Measurements from ENCODE around the gene MSH3.

The MSH3 gene

DNA sequence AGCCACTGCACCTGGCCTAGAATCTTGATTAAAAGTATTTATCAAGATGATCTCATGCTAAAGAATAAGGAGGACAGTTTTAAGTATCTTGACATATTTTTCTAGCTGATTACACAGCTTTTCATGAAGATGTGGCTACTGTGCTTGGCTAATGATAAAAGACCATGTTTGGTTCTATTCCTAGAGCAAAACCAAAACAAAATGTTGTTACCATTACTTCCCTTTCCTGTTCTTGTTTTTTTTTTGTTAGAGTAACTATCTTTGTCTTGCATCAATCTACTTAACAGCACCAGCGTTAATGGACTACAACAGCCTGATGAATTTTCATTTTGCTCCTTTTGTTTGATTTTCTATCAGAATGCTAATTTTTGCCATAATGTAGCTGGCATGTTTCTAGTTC, 86.5 kb downstream of the MSH3 start:
- no peak for TF ChIP-seq TAF1 (IDR thresholded peaks at IDR 0.05; ENCODE audit: borderline replicate concordance, low read depth, low read length)
- no peak for TF ChIP-seq POLR2AphosphoS5 (IDR thresholded peaks at IDR 0.05; ENCODE audit: low read depth, low read length)
- TF ChIP-seq POLR2A (IDR thresholded peaks at IDR 0.05; ENCODE audit: low read depth, low read length), result no peak
- FAIRE-seq (peak; percentile 50), DNase-seq (ENCODE audit: insufficient read length) (no peak)

DNA sequence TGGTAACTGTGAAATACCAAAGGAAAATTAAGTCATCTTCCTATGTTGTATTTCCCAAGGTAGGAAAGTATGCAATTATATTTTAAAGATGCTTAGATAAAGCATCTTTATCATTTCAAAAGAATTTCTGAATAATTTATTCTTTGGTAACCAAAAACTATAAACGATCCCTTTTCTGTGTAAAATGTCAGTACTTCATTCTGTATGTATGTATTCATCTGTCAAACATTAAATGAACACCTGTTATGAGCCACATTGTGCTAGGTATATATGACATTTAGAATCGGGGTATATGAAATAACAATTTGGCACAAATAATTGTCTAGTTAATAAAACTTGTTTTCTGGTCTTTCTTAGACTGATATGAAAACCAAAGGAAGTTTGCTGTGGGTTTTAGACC, 89.7 kb downstream of the MSH3 start:
- TF ChIP-seq POLR2A (IDR thresholded peaks at IDR 0.05; ENCODE audit: low read depth, low read length) (no peak), POLR2AphosphoS5 (IDR thresholded peaks at IDR 0.05; ENCODE audit: low read depth, low read length) (no peak), TAF1 (IDR thresholded peaks at IDR 0.05; ENCODE audit: borderline replicate concordance, low read depth, low read length) (no peak)
- FAIRE-seq (no peak), DNase-seq (ENCODE audit: insufficient read length) (no peak)

DNA sequence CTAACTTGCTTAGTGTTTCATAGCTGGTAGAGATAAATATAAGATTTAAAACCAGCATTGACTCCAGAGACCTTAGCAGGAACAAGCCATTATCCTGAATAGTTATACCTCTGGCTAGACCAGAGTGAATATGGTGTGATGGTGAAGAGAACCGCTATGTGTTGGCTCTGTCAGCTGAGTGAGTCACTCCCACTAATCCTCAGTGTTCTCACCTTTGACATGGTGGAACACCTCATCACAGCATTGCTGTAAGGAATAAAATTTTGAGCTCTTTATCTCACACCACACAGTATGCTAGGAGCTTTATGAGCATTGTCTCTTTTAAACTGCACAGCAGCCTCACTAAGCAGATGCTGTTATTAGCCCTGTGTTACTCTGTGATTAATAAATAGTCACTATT, 91.0 kb downstream of the MSH3 start:
- TF ChIP-seq POLR2AphosphoS5 (IDR thresholded peaks at IDR 0.05; ENCODE audit: low read depth, low read length), result no peak
- TF ChIP-seq TAF1 (IDR thresholded peaks at IDR 0.05; ENCODE audit: borderline replicate concordance, low read depth, low read length), result no peak
- no peak for TF ChIP-seq POLR2A (IDR thresholded peaks at IDR 0.05; ENCODE audit: low read depth, low read length)
- no peak for FAIRE-seq
- no peak for DNase-seq (ENCODE audit: insufficient read length)

DNA sequence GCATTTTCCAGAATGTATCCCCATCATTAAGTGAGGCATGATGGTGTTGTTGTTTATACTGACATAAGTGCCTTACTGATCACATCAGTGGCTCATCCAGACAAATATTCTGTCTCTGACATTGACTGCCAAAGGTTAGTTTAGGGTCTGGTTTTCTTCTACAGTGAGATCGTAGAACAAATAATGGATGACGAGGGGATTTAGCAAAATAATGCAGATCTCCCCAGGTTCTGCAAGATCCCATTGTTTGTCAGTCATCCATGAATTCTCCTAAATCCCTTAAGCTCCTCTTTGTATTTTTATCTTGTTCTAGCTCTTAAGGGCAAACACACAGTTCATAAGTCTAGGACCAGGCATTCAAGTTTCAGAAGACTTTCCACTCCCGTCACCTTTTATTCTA, 93.5 kb downstream of the MSH3 start:
- DNase-seq (ENCODE audit: insufficient read length) (no peak), FAIRE-seq (no peak)
- TF ChIP-seq POLR2A (IDR thresholded peaks at IDR 0.05; ENCODE audit: low read depth, low read length), result no peak

DNA sequence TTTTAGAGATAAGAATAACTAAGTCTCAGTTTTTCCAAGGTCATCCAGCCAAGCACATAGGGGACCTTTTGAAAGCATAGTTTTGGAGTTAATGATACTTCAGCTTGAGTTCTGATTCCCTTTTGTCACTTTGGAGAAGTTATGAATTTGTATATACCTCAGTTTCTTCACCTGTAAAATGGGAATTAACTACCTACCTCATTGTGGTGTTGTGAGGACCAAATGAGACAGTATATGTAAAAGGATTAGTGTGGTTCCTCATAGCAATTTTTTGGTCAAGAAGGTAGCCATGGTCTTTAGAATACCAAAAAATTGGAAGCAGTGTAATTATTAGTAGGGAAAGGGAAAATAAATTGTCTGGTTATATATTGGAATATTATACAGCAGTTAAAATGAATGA, 98.0 kb downstream of the MSH3 start:
- FAIRE-seq (no peak), DNase-seq (ENCODE audit: insufficient read length) (no peak)
- no peak for TF ChIP-seq TAF1 (IDR thresholded peaks at IDR 0.05; ENCODE audit: borderline replicate concordance, low read depth, low read length)
- TF ChIP-seq POLR2A (IDR thresholded peaks at IDR 0.05; ENCODE audit: low read depth, low read length), result no peak
- TF ChIP-seq POLR2AphosphoS5 (IDR thresholded peaks at IDR 0.05; ENCODE audit: low read depth, low read length), result no peak

DNA sequence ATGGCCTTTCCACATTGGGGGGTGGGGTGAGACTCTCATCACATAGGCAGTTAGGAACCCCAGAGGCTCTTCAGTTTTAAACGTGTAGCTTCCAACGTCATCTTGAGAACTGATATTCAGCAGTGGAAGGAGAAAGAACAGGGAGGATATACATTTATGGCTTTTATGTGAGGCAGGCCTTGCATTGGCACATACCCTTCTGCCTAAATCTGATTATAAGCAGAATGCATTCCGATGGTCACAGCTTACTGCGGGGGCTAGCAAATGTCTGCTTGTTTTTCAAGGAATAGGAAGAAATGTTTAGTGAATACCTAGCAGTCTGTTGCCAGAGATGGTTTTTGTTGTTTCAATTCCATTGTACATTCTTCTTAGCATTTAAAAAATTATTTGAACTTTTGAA, 99.3 kb downstream of the MSH3 start:
- FAIRE-seq (no peak), DNase-seq (ENCODE audit: insufficient read length) (no peak)
- TF ChIP-seq POLR2AphosphoS5 (IDR thresholded peaks at IDR 0.05; ENCODE audit: low read depth, low read length), result no peak
- TF ChIP-seq POLR2A (IDR thresholded peaks at IDR 0.05; ENCODE audit: low read depth, low read length), result no peak
- no peak for TF ChIP-seq TAF1 (IDR thresholded peaks at IDR 0.05; ENCODE audit: borderline replicate concordance, low read depth, low read length)

DNA sequence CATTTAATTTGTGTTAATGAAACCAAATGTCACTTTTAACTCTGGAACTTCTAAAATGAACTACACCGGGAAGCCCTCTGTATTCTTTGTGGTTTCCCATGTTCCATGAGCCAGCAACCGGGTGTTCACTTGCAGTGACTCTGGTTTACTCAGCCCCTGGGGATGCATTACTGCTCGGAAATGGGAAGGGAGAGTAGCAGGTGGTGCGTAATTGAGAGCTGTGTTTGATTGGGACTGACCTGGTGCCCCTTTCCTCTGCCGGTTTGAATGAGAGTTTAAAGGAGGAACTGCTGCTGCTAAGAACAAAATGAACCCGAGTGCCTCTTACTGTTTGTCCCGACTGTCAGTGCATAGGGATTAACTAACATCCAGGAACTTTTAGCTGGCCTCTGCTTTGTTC, 100.4 kb downstream of the MSH3 start:
- FAIRE-seq (peak; percentile 83), DNase-seq (ENCODE audit: insufficient read length) (no peak)
- TF ChIP-seq TAF1 (IDR thresholded peaks at IDR 0.05; ENCODE audit: borderline replicate concordance, low read depth, low read length) (no peak), POLR2A (IDR thresholded peaks at IDR 0.05; ENCODE audit: low read depth, low read length) (no peak), POLR2AphosphoS5 (IDR thresholded peaks at IDR 0.05; ENCODE audit: low read depth, low read length) (no peak)

DNA sequence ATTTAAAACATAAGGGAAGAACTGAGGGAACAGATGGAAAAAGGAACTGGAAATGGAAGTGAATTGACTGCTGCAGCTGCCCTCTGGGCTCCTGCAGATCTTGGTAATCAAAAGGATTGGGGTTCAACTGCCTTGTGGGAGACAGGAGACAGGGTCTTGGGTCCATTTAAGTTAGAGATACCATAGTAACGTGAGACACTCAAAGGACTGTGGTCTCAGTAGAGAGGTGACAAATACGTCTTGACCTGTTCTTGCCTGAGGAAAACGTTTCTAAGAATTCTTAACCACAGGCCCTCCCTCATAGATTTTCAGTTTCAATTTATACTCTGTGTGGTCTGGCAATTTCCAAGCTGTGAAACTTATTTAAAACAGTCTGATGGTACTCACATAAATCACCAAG, 101.2 kb downstream of the MSH3 start:
- no peak for DNase-seq (ENCODE audit: insufficient read length)
- FAIRE-seq, result peak; percentile 86
- no peak for TF ChIP-seq POLR2A (IDR thresholded peaks at IDR 0.05; ENCODE audit: low read depth, low read length)
- no peak for TF ChIP-seq POLR2AphosphoS5 (IDR thresholded peaks at IDR 0.05; ENCODE audit: low read depth, low read length)
- TF ChIP-seq TAF1 (IDR thresholded peaks at IDR 0.05; ENCODE audit: borderline replicate concordance, low read depth, low read length), result no peak

DNA sequence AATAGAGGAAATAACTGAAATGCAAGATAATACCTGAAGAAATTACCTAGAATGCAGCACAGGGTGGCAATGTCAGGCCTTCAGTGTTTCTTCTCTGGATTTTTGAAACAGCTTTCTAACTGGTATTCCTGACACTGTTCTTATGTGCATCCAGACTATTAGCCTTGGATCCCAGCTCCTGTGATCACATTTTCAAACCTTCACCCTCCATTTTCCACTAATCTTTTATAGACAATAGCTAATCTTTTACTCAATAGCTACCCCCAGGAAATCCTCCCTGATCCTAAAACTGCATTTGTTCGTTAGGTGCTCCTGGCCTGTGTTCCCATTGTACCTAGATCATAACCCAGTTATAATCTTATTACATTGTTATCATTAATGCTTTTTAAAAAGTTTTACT, 101.8 kb downstream of the MSH3 start:
- DNase-seq (ENCODE audit: insufficient read length) (no peak), FAIRE-seq (no peak)
- TF ChIP-seq TAF1 (IDR thresholded peaks at IDR 0.05; ENCODE audit: borderline replicate concordance, low read depth, low read length), result no peak
- TF ChIP-seq POLR2A (IDR thresholded peaks at IDR 0.05; ENCODE audit: low read depth, low read length), result no peak
- no peak for TF ChIP-seq POLR2AphosphoS5 (IDR thresholded peaks at IDR 0.05; ENCODE audit: low read depth, low read length)

DNA sequence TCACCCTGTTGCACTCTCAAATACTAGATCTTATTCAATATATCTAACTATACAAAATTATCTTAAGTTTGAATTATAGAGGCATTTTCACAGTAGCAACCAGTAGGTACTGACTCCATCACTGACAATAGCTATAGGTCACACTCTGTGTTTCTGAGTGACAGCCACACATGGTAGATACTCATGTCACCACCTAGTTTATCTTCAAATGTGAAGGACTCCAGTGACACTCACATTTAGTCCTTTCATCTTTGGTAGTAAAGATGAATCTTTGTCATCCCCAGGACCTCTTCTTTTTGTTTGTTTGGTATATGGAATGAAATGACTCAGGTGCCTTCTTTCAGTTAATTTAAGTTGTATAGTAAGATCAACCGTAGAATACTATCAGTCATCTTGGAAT, 102.8 kb downstream of the MSH3 start:
- no peak for FAIRE-seq
- TF ChIP-seq POLR2A (IDR thresholded peaks at IDR 0.05; ENCODE audit: low read depth, low read length), result no peak
- TF ChIP-seq TAF1 (IDR thresholded peaks at IDR 0.05; ENCODE audit: borderline replicate concordance, low read depth, low read length), result no peak
- no peak for DNase-seq (ENCODE audit: insufficient read length)

DNA sequence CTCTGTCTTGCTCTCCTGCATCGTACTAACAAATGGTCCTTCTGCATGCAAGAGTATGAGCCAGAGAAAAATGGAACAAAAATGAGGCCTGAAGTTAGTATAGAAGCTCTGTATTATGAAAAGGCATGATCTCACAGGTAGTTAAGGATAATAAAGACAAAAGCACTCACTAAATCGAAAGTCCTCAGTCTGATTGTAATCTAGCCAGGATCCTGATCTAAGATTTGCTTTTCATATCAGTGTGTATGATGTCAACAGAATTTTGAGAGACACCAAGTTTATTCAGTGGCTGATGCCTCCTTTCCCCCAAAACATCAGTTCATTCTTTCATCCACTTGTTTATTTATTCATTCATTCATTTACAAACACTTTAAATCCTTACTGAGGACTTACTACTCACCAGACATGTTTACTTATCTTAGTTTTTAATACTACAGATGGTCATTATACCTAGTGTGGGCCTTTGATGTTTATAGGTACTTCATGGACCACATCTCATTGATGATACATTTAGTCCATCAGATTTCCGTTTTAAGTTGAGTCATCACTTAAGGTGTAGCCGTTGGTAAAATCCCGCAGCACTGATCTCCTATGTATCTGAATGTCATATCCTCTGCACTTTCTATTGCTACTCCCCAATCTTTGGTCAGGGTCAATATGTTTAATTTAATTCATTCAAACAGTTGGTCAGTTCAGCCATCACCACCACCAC, 105.6 kb downstream of the MSH3 start:
- DNase-seq (ENCODE audit: insufficient read length) (no peak), FAIRE-seq (no peak)
- TF ChIP-seq TAF1 (IDR thresholded peaks at IDR 0.05; ENCODE audit: borderline replicate concordance, low read depth, low read length), result no peak
- no peak for TF ChIP-seq POLR2A (IDR thresholded peaks at IDR 0.05; ENCODE audit: low read depth, low read length)
- no peak for TF ChIP-seq POLR2AphosphoS5 (IDR thresholded peaks at IDR 0.05; ENCODE audit: low read depth, low read length)

DNA sequence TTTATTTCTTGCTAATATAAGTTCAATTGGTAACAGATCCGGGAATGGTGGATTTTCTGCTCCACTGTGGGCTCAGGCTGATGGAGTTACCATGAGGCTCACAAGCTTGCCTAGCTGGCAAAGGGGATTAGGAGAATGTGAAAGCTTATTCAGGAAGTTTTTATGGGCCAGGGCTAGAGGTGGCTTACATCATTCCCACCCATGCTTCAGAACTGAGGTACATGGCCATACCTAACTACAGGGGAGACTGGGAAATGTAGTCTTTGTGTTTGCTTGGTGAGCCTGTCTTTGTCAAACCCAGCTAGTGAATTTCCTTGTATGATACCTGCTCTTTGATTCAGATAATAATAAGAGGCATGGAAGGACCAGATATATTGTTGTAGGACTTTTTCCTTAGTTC, 106.2 kb downstream of the MSH3 start:
- DNase-seq (ENCODE audit: insufficient read length) (no peak), FAIRE-seq (no peak)
- TF ChIP-seq POLR2AphosphoS5 (IDR thresholded peaks at IDR 0.05; ENCODE audit: low read depth, low read length) (no peak), POLR2A (IDR thresholded peaks at IDR 0.05; ENCODE audit: low read depth, low read length) (no peak), TAF1 (IDR thresholded peaks at IDR 0.05; ENCODE audit: borderline replicate concordance, low read depth, low read length) (no peak)

DNA sequence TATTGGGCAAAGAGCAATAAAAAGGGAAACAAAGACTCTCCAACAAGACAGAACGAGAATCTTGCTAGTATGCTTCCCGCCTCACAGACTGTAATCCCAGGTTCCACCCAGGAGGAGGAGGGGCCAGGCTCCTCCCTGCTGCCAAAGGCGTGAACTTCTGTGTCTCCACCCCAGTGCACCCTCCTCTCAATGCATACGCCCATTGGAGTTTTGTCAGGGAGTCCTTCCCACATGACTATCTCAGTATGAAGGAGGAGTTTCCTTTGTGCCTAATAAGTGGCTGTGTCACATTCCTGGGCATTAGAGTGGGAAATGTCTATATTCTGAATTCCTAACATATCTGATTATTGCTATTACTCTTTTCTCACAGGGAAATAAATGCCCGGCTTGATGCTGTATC, 106.7 kb downstream of the MSH3 start:
- TF ChIP-seq TAF1 (IDR thresholded peaks at IDR 0.05; ENCODE audit: borderline replicate concordance, low read depth, low read length), result no peak
- no peak for TF ChIP-seq POLR2AphosphoS5 (IDR thresholded peaks at IDR 0.05; ENCODE audit: low read depth, low read length)
- TF ChIP-seq POLR2A (IDR thresholded peaks at IDR 0.05; ENCODE audit: low read depth, low read length), result no peak
- no peak for DNase-seq (ENCODE audit: insufficient read length)
- FAIRE-seq, result no peak
